ENCODE data around the gene TMEM61. TPM values are rescaled to one million over a fixed set of nuclear protein-coding genes. Genes with fewer than 3 reads are reported as not detected.

Gene TMEM61
- total and polyA plus RNA-seq, 2 of the 8 experiments (the other 6 are each of a cell fraction or from before 2014, with no cell fraction given): 0.54 to 1.4 TPM

DNA sequence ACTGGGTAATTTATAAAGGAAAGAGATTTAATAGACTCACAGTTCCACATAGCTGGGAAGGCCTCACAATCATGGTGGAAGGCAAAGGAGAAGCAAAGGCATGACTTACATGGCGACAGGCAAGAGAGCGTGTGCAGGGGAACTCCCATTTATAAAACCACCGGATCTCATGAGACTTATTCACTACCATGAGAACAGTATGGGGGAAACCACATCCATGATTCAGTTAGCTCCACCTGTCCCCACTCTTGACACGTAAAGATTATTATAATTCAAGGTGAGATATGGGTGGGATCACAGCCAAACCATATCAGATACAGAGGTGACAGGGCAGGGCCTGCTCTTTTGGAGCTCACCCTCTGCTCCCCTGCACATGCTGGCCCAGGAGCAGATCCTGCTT is 31.4 kb upstream of the TMEM61 start:
- H3K18ac ChIP-seq (ENCODE audit: extremely low read depth, low read length): no peak overlapping the region
- TF ChIP-seq NANOG (IDR thresholded peaks at IDR 0.05; ENCODE audit: insufficient read depth, low read depth, low read length, poor library complexity, severe bottlenecking) (no peak), POLR2A (IDR thresholded peaks at IDR 0.05; ENCODE audit: control extremely low read depth in 1 of 2, low read depth in 2 of 2, low read length in 2 of 2) (no peak), EP300 (IDR thresholded peaks at IDR 0.05; ENCODE audit: borderline replicate concordance in 1 of 2, low read depth in 2 of 2, low read length in 2 of 2) (no peak), MAFK (IDR thresholded peaks at IDR 0.05; ENCODE audit: low read depth, low read length) (no peak), TCF12 (IDR thresholded peaks at IDR 0.05; ENCODE audit: low read depth, low read length) (no peak), CREB1 (IDR thresholded peaks at IDR 0.05) (no peak), SIX5 (IDR thresholded peaks at IDR 0.05; ENCODE audit: low read depth, low read length) (no peak), SIRT6 (IDR thresholded peaks at IDR 0.05; ENCODE audit: low read length) (no peak), CBX8 (IDR thresholded peaks at IDR 0.05; ENCODE audit: borderline replicate concordance, low read depth, low read length) (no peak), GABPA (IDR thresholded peaks at IDR 0.05; ENCODE audit: borderline replicate concordance, insufficient read depth, low read length) (no peak), CBX5 (IDR thresholded peaks at IDR 0.05; ENCODE audit: low read depth, low read length) (no peak)
- TF ChIP-seq, protein P1, sequence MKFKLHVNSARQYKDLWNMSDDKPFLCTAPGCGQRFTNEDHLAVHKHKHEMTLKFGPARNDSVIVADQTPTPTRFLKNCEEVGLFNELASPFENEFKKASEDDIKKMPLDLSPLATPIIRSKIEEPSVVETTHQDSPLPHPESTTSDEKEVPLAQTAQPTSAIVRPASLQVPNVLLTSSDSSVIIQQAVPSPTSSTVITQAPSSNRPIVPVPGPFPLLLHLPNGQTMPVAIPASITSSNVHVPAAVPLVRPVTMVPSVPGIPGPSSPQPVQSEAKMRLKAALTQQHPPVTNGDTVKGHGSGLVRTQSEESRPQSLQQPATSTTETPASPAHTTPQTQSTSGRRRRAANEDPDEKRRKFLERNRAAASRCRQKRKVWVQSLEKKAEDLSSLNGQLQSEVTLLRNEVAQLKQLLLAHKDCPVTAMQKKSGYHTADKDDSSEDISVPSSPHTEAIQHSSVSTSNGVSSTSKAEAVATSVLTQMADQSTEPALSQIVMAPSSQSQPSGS (IDR thresholded peaks at IDR 0.05; ENCODE audit: low read length): no peak
- TF ChIP-seq, protein P2, sequence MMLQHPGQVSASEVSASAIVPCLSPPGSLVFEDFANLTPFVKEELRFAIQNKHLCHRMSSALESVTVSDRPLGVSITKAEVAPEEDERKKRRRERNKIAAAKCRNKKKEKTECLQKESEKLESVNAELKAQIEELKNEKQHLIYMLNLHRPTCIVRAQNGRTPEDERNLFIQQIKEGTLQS (IDR thresholded peaks at IDR 0.05; ENCODE audit: insufficient read depth, low read depth, low read length): no peak

More for the DNA sequence above, 31.4 kb upstream of the TMEM61 start:
- Histone ChIP-seq H2BK12ac (ENCODE audit: low read depth, low read length) (no peak overlapping the region), H3K9me3 (ENCODE audit: insufficient read depth in 2 of 2, low read depth in 1 of 2, low read length in 1 of 2) (no peaks in the 10 kb centered on the region), H3K14ac (ENCODE audit: insufficient read length) (no peak overlapping the region), H3K4ac (replicated peaks; ENCODE audit: insufficient read length, low read depth, low read length) (no peak overlapping the region), H3K56ac (replicated peaks; ENCODE audit: insufficient read length, low read depth, low read length) (no peak overlapping the region), H4K8ac (ENCODE audit: extremely low read depth, insufficient read depth, low read length) (no peak overlapping the region), H3K4me3 (ENCODE audit: extremely low read depth in 1 of 4, insufficient read depth in 2 of 4, low read depth in 3 of 4, low read length in 4 of 4) (no peak overlapping the region), H3K4me2 (ENCODE audit: insufficient read depth in 1 of 2, low read depth in 2 of 2, low read length in 2 of 2) (no peak overlapping the region), H3K23me2 (ENCODE audit: low read depth, low read length) (no peaks in the 10 kb centered on the region), H2BK15ac (ENCODE audit: low read length) (no peak overlapping the region), H2AFZ (ENCODE audit: low read length) (no peak overlapping the region), H4K20me1 (replicated peaks in 1 of 2; ENCODE audit: control insufficient read depth in 1 of 2, insufficient read depth in 2 of 2, low read length in 2 of 2) (no peaks in the 10 kb centered on the region), H3K9ac (replicated peaks in 1 of 4; ENCODE audit: extremely low read depth in 1 of 4, low read depth in 3 of 4, low read length in 3 of 4) (no peak overlapping the region), H3K79me2 (ENCODE audit: control insufficient read depth in 1 of 2, insufficient read depth in 2 of 2, low read length in 2 of 2) (no peaks in the 10 kb centered on the region), H2BK20ac (ENCODE audit: low read length) (no peak overlapping the region), H3K36me3 (ENCODE audit: control insufficient read depth in 2 of 4, insufficient read depth in 4 of 4, low read length in 3 of 4) (no peaks in the 10 kb centered on the region), H2BK5ac (ENCODE audit: low read depth, low read length) (no peak overlapping the region), H2BK120ac (replicated peaks; ENCODE audit: low read depth, low read length) (no peak overlapping the region), H3K27ac (ENCODE audit: low read depth, low read length) (no peak overlapping the region), H4K5ac (ENCODE audit: insufficient read length, low read depth, low read length) (no peak overlapping the region), H2AK5ac (ENCODE audit: low read depth, low read length) (no peak overlapping the region), H4K91ac (replicated peaks; ENCODE audit: insufficient read length, low read length) (no peak overlapping the region), H3K4me1 (replicated peaks in 1 of 4; ENCODE audit: control insufficient read depth in 3 of 4, insufficient read depth in 4 of 4, low read length in 3 of 4) (peaks cover 4 to 7% (median 6%) of the 10 kb centered on the region in 4 experiments), H3K79me1 (ENCODE audit: low read depth, low read length) (no peaks in the 10 kb centered on the region), H3K27me3 (replicated peaks in 1 of 4; ENCODE audit: control insufficient read depth in 3 of 4, extremely low read depth in 1 of 4, insufficient read depth in 3 of 4, low read length in 3 of 4) (no peaks in the 10 kb centered on the region), H3K23ac (ENCODE audit: insufficient read length) (no peak overlapping the region)
- FAIRE-seq (no peak), DNase-seq (ENCODE audit: low read depth in 1 of 2, low spot score in 2 of 2) (no peak)
- 89% methylated on average over 4 of the region's 4 CpGs; no CpG with 5 or more reads in 1 of the 2 experiments for WGBS, 2 experiments (ENCODE audit: extremely low coverage in 1 of 2, insufficient coverage in 1 of 2, insufficient read length in 1 of 2, insufficient replicate concordance in 2 of 2, low coverage in 1 of 2, low lambda C conversion rate in 2 of 2, missing lambda C conversion rate in 1 of 2)
- POLR2A ChIA-PET (ENCODE audit: partially characterized antibody): no interaction called here
- CTCF ChIA-PET (ENCODE audit: partially characterized antibody): interaction anchor here (1.0 to 17.5 kb wide), 12 partner anchors 9 to 125 kb away, joined by 3 to 511 read pairs (median 22); partner anchors contain the start of genes BSND and TMEM61

Measured in H1 (cell line).